ENCODE results near the gene ST8SIA6. TPM values are rescaled to one million over a fixed set of nuclear protein-coding genes. Genes with fewer than 3 reads are reported as not detected.

The ST8SIA6 gene
- total RNA-seq, 3 donors from 2014 or later (not counting 1 experiment from before 2014, with no cell fraction given), result 12.2 to 19.7 (median 12.5) TPM

DNA sequence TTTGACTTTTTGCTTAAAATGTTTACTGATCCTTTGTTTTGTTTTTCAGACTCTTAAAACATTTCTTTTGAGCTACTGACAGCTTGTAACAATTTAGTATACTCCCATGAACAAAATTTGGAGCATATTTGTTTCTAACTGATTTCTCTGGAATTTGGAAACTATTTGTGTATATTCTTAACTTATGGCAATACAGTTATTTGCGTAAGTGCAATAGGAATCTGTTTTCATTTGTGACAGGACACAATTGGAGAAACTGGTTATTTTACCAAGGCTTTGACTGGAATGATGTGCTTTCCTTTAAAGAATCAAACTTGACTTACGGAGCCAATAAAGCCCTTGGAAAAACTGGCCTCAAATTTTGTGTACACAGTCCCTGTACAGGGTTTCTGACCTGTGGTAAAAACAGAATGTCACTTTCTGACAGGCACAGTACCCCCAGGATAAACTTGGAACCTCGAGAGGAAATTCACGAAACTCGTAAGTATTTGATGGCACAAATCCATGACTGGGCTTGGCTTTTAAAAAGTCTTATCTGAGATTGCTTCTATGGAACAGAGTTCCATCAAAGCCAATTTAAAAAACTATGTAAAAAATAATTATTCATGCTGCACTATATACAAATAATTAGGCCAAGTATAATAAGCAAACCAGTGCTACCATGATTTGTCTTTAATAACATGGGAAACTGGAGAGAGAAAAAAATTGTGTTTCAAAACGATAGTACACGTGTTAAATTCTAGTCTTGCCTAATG, 70.4 kb downstream of the ST8SIA6 start:
- Mint-ChIP-seq H3K27ac (no peak overlapping the region), H3K4me3 (no peak overlapping the region), H3K4me1 (no peaks in the 10 kb centered on the region), H3K36me3 (no peaks in the 10 kb centered on the region), H3K27me3 (ENCODE audit: low read depth in 2 of 2) (no peaks in the 10 kb centered on the region), H3K9me3 (no peaks in the 10 kb centered on the region)
- Histone ChIP-seq H3K36me3 (ENCODE audit: control insufficient read depth, insufficient read depth, low read length) (no peaks in the 10 kb centered on the region), H3K9me3 (ENCODE audit: control insufficient read depth, insufficient read depth, low read length) (no peaks in the 10 kb centered on the region), H3K4me3 (ENCODE audit: low read length) (no peak overlapping the region), H3K4me1 (ENCODE audit: control insufficient read depth, insufficient read depth, low read length) (no peaks in the 10 kb centered on the region), H3K27me3 (ENCODE audit: control insufficient read depth, insufficient read depth, low read length) (no peaks in the 10 kb centered on the region), H3K27ac (ENCODE audit: low read length) (no peak overlapping the region)
- ATAC-seq (no peak), DNase-seq (no peak)
- TF ChIP-seq, protein P1, sequence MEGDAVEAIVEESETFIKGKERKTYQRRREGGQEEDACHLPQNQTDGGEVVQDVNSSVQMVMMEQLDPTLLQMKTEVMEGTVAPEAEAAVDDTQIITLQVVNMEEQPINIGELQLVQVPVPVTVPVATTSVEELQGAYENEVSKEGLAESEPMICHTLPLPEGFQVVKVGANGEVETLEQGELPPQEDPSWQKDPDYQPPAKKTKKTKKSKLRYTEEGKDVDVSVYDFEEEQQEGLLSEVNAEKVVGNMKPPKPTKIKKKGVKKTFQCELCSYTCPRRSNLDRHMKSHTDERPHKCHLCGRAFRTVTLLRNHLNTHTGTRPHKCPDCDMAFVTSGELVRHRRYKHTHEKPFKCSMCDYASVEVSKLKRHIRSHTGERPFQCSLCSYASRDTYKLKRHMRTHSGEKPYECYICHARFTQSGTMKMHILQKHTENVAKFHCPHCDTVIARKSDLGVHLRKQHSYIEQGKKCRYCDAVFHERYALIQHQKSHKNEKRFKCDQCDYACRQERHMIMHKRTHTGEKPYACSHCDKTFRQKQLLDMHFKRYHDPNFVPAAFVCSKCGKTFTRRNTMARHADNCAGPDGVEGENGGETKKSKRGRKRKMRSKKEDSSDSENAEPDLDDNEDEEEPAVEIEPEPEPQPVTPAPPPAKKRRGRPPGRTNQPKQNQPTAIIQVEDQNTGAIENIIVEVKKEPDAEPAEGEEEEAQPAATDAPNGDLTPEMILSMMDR (IDR thresholded peaks at IDR 0.05), result no peak
- 85% methylated on average over 7 of the region's 7 CpGs for WGBS (ENCODE audit: insufficient coverage)
- intact Hi-C loops (cut with micrococcal nuclease), result no loop called here

DNA sequence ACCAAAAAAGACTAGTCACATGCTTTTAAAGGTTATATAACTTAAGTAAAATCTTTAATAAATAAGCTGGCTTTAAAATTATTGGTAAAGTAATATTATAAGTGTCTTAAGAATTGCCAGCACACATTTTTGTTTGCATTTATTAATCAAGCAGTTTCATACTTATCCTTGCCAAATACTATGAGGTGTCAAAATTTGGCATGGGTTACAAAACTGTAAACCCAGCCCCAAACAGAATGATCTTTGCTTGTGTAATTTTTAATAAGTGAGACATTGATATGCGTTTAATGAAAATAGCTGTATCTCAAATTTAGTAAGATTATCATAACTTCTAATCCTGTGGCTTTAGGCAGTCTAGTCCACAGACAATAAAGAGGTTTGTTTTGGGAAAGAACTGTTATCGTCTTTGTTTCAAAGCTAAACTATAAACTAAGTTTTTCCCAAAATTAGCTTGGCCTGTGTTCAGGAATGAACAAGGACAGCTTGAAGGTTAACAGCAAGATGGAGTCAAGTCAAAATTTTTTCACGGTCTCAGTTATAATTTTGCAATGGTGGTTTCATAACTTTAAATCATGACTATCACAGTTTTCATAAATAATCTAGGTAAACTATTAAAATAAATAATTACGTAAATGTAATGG, 72.8 kb downstream of the ST8SIA6 start:
- no peaks in the 10 kb centered on the region for H3K9me3 Mint-ChIP-seq
- Histone ChIP-seq H3K4me3 (ENCODE audit: low read length) (no peak overlapping the region), H3K36me3 (ENCODE audit: control insufficient read depth, insufficient read depth, low read length) (no peaks in the 10 kb centered on the region), H3K4me1 (ENCODE audit: control insufficient read depth, insufficient read depth, low read length) (no peaks in the 10 kb centered on the region), H3K27ac (ENCODE audit: low read length) (no peak overlapping the region), H3K9me3 (ENCODE audit: control insufficient read depth, insufficient read depth, low read length) (no peaks in the 10 kb centered on the region), H3K27me3 (ENCODE audit: control insufficient read depth, insufficient read depth, low read length) (no peaks in the 10 kb centered on the region)
- H3K27ac Mint-ChIP-seq, result no peak overlapping the region
- TF ChIP-seq, protein P1 (IDR thresholded peaks at IDR 0.05), result no peak
- H3K27me3 Mint-ChIP-seq (ENCODE audit: low read depth in 2 of 2), result no peaks in the 10 kb centered on the region
- DNase-seq (no peak), ATAC-seq (no peak)
- no peaks in the 10 kb centered on the region for H3K36me3 Mint-ChIP-seq
- H3K4me1 Mint-ChIP-seq, result no peaks in the 10 kb centered on the region
- intact Hi-C loops (cut with micrococcal nuclease), result no loop called here
- H3K4me3 Mint-ChIP-seq, result no peak overlapping the region
- WGBS (ENCODE audit: insufficient coverage), result 90% methylated on average over 2 of the region's 4 CpGs

DNA sequence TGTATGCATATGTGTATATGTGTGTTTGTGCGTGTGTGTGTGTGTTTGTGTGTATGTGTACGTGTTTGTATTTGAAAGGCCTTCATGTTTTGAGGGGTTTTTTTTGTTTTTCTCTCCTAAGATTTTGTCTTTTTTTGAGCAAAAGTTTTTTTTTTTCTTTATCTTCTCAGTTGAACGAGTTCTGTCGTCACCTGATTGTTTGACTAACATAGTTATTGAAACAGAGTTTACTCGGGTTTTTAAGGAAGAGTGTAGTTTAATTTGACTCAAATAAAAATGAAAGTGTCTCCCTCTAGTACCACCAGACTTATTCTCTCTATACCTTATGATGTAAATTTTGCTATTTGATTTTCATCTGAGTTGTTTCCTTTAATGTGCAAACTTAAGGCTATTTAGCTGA, 73.5 kb downstream of the ST8SIA6 start:
- TF ChIP-seq, protein P1 (IDR thresholded peaks at IDR 0.05), result no peak
- H3K27ac Mint-ChIP-seq, result no peak overlapping the region
- no peaks in the 10 kb centered on the region for H3K9me3 ChIP-seq (ENCODE audit: control insufficient read depth, insufficient read depth, low read length)
- ATAC-seq (no peak), DNase-seq (no peak)
- no peaks in the 10 kb centered on the region for H3K27me3 ChIP-seq (ENCODE audit: control insufficient read depth, insufficient read depth, low read length)
- H3K27ac ChIP-seq (ENCODE audit: low read length), result no peak overlapping the region
- no peaks in the 10 kb centered on the region for H3K36me3 Mint-ChIP-seq
- H3K4me1 Mint-ChIP-seq, result no peaks in the 10 kb centered on the region
- no peaks in the 10 kb centered on the region for H3K9me3 Mint-ChIP-seq
- 51% methylated on average over 2 of the region's 5 CpGs for WGBS (ENCODE audit: insufficient coverage)
- no peaks in the 10 kb centered on the region for H3K27me3 Mint-ChIP-seq (ENCODE audit: low read depth in 2 of 2)
- H3K4me3 Mint-ChIP-seq, result no peak overlapping the region
- H3K36me3 ChIP-seq (ENCODE audit: control insufficient read depth, insufficient read depth, low read length), result no peaks in the 10 kb centered on the region
- intact Hi-C loops (cut with micrococcal nuclease), result no loop called here
- H3K4me3 ChIP-seq (ENCODE audit: low read length), result no peak overlapping the region
- H3K4me1 ChIP-seq (ENCODE audit: control insufficient read depth, insufficient read depth, low read length), result no peaks in the 10 kb centered on the region

Data from natural killer cell (primary cell).